Activated T-helper 9 cell treated with anti-CD3 and anti-CD28 coated beads, Interleukin-2, amount 50 U/mL, for 16 hours (primary cell): ENCODE measurements around the gene DNER.
"Not testable (repeated sequence)": the region's sequence is repeated elsewhere in the genome, so short reads cannot be mapped to it uniquely, and the experiment has no call there.

ENCODE experiments used
- DNase-seq: peaks from one replicate; pipeline ENCODE4 v3.0.0-alpha.2; 2020; ENCODE audit warnings: low read depth

The DNER gene

DNA sequence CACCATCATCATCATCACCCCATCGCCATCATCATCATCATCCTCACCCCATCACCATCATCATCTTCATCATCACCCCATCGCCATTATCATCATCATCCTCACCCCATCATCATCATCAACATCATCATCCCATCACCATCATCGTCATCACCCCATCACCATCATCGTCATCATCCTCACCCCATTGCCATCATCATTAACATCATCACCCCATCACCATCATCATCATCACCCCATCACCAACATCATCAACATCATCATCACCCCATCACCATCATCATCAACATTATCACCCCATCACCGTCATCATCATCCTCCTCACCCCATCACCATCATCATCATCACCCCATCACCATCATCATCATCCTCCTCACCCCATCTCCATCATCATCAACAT is 151.0 kb downstream of the DNER start:
- no peak for DNase-seq

DNA sequence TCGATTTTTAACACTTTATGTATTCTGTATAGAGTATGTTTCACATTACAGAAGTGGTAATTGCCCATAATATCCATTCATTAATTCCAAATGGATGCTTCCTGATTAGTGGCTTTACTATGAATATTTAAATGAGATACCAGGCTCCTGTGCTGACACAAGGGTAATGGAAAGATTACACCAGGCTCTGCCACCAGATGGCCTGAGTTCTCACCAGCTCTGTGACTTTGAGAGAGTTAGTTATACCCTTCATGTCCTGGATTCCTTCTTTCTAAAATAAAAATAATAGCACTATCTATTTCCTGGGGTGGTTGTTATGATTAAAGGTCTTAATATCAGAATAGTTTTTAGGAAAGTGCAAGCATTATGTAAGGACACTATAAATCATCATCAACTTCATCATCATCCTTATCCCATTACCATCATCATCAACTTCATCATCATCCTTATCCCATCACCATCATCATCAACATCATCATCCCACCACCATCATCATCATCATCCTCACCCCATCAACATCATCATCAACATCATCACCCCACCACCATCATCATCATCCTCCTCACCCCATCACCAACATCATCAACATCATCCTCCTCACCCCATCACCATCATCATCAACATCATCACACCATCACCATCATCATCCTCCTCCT is 151.8 kb downstream of the DNER start:
- DNase-seq: no peak

DNA sequence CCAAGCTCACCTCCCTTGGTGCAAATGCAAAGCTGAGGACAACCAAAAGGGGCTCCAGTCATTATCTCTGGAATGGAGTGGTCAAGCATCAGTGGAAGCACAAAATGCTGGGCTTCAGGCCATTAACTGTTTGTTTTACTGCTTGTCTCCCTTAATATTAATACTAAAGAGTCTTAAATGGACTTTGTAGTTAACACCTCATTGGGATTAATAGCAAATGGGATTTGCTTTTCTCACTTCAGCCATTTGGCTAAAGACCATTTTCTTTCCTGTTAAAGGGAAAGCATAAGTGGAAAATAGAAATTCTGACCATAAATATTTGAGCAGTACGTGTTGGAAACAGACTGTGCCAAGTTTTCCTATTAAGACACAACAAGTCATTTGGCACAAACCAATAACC is 154.4 kb downstream of the DNER start:
- no peak for DNase-seq

DNA sequence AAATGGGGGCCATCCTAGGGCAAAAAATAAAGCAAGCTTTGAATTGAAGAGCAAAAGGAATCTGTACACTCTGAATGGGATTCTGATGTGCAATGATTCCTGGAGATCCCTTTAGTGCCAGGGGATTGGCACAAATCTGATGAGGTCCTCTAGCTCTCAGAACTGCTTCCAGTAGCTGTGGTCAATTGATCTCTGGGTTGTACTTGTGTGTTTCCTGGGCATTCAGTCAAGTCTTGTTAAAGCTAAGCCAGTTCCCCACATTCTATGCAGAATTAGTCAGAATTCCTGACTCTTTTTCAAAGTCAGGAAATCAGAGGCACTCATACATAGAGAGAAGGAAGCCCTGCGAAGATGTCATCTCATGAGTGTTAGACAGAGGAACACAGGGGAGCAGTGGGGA is 161.3 kb downstream of the DNER start:
- no peak for DNase-seq

DNA sequence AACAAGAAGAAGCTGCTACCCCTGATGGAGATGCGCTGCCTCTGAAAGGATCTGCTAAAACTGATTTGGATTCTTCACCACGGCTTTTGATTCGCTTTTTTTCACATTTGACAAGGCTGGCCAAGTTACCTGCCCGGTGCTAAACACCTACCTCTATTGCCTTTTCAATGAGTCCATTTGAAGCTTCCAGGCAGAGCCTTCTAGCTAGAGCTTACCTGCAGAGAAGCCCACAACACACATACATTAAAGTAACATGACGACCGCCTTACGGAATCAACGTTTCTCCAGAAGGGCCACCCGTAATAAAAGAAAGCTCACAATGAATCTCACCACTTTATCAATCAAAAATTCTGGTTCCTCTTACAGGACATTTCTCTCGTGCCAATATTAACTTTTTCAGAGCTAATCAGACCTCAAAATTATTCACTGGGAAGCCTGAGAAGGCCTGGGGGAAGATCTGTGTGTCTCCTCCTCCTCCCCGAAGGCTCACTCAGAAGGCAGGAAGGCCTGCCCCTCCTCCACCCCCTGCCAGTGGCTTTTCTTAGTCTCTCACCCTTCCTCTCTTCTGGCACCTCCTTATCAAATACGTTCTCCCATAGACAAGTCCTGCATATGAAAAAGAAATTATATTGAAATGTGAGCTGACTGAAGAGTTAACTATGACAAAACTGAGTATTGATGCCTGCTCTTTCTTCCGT is 171.0 kb downstream of the DNER start:
- DNase-seq: no peak

DNA sequence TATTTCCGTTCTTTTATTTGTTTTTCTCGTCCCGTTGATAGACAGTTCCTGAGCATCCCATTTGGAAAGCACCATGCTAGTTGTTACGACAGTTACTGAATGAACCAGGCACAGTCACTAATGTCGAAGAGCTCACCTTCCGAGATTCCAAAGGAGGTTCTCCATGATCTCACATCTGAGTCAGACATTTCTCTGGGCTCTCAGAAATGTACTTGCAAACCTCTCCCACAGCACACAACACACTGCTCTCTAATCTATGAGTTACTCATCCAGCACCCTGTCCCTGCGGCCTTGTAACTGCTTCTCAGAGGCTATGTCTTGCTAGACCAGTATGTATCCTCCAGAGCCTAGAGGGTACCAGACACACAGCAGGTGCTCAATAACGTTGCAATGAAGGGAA is 174.7 kb downstream of the DNER start:
- no peak for DNase-seq

DNA sequence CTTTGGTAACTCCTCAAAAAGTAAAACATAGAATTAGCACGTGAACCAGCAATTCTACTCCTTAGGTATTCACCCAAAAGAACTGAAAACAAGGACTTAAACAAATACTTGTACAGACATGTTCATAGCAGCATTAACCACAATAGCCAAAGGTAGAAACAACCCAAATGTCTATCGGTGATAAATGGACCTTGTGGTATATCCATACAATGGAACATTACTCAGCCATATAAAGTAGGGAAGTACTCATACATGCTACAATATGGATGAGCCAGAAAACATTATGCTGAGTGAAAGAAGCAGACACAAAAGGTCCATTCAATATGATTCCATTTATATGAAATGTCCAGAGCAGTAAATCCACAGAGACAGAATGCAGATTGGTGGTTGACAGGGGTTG is 182.8 kb downstream of the DNER start:
- no peak for DNase-seq

DNA sequence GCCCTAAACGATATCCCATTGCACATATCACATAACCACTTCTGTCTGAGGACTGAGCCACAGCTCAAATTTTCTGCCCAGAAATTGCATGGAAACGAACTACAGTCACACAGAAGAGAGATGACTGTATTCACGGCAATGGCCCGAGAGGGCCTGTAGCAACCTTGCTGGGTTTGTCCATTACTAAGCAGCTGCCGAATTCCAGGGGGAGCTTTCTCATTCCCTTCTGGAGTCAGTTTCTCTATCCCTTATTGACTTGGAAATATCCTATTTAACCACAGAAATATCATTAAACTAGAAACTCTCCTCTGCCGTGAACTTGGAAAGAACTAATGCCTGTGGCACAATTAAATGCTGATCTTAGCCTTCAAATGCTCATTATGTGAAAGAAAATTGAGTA is 183.9 kb downstream of the DNER start:
- no peak for DNase-seq

DNA sequence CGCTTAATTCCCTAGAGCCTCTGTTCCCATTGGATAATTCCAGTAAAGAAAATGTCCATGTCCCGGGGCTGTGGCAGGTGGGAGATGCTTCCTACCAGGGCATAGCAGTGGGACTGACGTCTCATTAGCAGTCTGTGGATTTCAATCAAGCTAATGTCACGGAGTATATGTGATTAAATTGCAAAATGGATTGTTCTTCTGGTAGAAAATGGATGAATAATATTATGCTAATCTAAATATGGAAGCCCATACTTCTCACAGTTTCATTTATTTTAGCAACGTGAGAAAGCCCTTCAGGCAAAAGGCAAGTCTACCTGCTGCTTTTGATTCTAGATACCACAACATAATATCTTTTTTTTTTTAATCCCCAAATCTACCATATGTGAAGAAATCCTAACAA is 185.5 kb downstream of the DNER start:
- no peak for DNase-seq

DNA sequence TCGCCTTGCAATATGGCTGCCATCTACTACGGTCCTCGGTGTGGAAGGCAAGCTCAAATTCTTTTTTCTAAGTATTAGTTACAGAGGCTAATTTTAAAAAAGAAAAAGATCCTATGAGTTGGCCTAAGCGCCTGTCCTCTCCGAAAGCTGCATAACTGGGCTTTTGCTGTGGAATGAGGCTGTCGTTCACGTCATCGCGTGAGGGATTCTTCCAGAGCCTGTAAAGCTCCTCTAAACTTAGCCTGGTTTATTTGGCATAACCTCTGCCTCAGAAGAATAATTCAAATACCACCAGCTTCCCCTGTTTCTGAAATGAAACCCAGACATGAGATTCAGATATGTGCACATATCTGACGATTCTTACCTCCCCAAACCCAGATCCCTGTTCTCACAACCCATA is 187.4 kb downstream of the DNER start:
- no peak for DNase-seq

DNA sequence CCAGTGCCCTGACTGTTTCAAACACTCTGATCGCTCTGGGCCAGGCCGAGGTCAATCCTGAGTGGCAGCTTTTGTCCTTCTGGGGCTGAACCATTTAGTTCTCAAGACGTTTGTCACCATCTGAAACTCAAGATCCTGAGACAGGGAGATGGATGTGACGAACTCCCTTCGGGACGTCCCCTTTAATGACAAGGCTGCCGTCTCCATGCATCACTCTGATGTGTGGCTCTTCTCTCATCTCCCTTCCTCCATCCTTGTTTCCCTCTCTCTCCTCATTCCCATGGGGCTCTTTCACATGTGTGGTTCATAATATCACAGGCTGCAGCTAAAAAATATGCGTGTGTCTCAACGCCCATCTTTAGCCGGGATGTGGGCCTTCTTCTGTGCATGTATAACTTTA is 189.6 kb downstream of the DNER start:
- DNase-seq: no peak

DNA sequence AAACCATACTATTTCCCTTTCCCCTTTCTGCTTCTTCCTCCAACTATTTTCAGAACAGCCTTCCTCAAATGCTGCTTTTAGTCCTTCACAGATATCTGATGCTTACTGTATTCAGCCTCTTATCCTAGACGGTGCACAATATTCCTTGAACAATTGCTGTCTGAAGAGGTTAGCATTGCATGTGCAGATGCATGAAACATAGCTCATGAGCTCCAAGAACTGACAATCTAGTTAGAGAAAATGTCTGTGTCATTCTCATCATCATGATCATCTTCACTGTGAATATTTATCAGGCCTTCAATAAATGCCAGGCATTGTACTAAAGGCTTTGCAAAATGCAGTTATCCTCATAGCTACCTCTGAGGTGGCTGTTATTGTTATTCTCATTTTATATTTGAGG is 190.7 kb downstream of the DNER start:
- DNase-seq: no peak

DNA sequence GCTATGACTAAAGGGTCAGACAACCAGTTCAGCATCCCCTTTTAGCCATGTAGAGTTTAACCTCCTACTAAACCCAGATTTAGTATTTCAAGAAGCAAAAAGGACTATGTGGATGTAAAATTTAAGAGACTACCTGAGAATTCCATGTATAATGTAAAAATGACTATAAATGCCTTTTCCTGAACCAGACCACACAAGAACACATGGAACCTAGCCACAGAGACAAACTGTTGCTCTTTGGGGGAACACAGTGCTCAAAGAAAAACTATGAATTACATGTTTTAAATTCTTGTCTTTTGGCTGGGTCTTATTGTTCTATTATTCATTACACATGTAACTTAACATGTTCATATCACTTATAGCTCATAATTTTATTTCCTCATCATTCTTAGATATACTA is 192.8 kb downstream of the DNER start:
- no peak for DNase-seq

DNA sequence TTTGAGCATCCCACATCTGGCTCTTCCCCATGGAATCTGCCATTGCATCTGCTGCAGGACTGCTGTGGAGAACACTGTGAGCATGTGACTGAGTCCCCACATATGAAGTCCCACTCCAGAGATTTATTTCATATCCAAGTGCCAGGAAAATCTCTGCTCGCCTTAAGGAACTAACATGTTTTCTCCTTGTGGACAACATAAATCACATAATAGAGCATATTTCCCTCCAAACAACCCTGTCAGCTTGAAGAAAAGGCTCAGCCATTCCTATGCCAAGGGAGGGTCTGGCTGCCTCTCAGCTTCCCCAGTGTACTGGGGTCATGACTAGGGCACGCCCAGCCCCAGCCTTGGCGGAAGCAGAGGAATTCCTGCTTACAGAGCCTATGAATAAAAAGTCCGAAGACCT is 193.7 kb downstream of the DNER start:
- no peak for DNase-seq

DNA sequence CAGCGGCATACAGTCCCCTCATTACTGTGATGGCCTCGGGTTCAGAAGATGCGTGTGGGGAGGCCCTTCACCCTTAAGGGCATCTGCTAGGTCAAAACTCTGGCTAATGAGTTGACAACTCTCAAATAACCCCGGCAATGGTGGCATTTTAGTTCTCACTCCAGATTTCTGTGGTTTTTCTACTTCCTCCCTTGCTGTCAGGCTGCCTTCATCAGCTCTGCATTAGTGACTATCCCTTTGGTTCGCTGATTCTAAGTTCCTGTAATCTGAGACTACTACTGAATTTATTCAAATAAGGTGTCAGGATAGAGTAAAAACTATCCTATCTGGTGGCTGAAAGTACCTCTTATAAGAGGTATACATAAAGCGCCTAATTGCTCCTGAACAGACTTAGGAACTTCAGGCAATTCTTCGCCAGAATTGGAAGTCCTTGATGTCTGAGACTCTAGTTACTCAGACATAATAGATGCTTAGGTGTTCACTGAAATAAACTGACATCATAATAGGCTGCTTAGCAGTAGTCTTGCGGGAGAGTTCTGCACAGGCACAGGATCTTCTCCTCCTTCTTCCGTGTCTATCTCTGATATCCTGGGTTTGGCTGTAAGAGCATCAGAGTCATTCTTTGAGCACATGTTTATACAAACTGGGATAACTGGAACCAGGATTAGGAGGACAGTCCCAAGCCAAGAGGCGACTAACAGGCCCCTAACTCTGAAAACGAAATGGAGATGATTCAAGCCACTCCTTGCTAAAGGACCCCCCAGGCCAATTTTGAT is 194.5 kb downstream of the DNER start:
- DNase-seq: no peak

DNA sequence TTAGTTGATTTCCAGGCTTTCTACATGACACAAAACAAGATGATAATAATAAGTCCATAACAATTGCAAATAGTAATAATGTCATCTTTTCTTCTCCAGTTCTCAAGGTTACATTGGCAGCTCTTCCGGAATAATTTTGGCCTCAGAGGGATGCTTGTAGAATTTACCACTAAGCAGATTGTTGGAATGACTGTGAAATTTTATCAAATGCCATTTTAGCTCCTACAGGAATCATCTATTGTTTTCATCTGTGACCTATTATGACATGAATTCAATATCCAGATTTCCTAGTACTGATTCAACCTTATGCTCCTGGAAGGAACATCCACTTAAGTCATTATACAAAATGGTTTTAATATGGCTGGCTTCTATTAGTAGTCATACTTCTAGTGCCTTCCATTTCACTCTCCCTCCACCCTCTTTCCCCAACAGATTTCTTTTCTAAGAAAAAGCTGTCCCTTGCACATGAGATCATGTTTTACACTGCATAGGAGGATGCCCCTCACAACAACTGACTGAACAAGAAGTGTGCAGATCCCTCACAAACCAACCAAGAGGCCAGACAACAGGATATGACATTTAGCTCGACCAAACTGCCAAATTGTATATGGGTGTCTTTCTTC is 200.0 kb downstream of the DNER start:
- DNase-seq: no peak

DNA sequence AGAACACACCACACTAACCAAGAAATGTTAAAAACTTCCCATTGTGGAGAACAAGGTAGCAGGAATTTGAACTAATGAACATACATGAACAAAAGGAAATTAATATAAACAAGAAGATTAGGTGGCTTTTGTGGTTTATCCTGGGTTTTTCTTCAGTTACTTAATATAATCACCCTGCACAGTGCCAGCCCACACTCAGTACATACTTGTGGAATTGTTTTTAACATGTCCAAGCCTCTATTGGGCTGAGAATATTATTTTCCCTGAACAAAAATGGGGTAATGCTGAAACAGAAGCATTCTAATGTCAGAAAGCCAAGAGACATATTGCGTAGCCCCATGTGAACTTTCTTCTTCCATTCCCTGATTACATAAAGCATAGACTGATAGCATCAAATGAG is 202.8 kb downstream of the DNER start:
- no peak for DNase-seq

DNA sequence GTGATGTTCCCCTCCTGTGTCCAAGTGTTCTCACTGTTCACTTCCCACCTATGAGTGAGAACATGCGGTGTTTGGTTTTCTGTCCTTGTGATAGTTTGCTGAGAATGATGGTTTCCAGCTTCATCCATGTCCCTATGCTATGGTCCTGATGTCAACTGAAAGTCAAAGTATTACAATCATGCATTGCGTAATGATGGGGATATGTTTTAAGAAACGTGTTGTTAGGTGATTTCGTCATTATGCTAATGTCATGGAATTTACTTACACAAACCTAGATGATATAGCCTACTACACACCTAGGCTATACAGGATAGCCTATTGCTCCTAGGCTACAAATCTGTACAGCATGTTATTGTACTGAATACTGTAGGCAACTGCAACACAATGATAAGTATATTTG is 207.7 kb downstream of the DNER start:
- DNase-seq: not testable (repeated sequence)

DNA sequence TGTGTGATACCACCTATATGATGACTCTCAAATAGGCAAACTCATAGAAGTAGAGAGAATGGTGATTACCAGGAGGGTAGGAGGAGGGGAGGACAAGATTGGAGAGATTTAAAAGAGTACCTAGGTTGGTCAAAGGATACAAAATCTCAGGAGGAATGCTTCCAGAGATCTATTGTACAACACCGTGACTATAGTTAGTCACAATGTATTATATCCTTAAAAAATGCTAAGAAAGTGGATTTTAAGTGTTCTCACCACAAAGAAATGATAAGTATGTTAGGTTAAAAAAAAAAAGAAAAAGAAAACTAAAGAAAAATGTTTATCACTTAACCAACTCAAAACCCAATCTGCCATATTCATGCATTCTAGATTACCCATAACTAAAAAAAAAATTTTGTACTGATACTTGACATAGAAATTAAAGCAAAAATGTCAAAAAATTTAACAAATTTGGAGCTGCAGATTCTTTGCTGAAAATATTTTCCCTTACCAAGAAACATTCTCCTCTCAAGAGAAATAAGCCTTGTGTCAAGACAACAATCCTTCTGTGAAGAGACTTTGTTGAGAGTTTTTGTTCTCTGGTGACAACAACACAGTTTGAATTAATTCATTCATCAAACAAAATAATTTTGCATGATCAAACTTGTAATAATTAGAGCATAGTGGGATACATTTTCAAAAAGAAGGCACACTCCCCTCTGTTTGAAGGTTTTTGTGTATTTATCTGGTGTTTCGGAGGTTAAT is 213.1 kb downstream of the DNER start:
- DNase-seq: no peak

DNA sequence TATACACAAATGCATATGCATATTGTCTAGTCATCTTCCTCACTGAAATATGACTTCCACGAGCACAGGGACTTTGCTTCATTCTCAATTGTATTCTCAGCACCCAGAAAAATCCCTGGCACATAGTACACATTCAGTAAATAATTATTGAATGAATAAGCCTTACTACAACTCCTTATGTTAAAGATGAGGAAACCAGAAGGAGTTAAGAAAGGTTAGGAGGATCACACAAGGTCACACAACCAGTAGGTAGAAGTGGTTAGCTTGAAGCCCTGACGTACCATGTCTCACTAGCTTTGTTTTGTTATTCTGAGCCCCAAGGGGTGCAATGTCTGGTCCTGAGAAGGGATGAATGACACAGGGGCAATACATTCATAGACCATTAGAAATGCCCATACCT is 222.3 kb downstream of the DNER start:
- DNase-seq: no peak

DNA sequence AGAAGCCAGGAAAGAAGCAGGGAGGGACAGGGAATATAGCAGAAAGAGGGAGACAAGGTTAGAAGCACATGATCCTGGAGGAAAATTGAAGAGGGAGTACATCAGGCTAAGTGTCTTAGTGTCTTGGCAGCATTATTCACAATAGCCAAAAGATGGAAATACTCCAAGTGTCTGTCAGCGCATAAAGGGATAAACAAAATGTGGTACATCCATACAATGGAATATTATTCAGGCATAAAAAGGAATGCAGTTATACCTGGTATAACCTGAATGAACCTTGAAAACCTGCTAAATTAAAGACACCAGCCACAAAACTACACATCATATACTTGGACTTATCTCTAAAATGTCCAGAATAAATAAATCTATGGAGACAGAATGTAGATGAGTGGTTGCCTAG is 224.2 kb downstream of the DNER start:
- no peak for DNase-seq

DNA sequence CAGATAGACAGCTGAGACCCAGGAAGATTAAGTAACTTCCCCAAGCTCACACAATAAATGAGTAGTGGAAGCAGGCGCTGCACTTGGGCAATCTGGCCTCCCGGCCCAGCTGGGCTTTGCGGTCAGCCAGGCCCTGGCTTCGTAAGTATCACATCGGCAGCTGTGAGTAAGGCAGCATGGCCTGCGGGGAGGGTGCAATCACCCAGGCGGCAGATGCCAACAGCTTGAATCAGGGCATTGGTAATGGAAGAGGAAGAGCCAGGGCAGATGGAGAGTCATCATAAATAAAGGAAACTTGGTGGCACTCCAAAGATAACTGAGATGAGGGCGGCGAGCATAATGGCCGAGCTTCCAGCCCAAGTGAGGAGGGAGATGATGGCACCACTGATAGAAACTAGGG is 225.3 kb downstream of the DNER start:
- no peak for DNase-seq
